Measurements from ENCODE around the gene ROGDI.

ROGDI gene

DNA sequence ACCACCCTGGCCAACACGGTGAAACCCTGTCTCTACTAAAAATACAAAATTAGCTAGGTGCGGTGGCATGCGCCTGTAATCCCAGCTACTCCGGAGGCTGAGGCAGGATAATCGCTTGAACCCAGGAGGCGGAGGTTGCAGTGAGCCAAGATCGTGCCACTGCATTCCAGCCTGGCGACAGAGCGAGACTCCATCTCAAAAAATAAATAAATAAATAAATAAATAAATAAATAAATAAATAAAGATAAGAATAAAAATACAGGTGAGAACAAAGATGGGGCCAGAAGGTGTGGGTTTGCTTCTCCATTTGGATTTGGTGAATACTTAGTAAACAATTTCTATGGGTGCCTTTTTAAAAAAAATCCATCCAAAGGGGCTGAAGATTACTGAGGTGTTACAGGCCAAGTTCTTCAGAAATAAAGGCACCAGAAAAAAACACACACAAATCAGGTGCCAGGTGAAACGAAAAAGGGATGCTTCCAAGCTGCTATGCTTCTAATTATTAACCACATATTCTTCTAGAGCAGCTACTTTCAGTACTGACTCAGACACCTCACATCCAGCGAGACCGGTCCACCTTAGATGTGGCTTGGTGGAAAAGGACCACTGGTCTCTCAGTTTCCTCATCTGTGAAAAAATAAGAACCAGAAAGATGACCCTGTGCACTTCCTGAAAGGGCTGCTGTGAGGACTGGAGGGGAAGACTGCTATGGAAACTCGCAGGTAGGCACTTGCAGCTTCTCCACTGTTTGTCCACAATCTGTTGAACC is 35.5 kb upstream of the ROGDI start:
- H2BK120ac ChIP-seq (ENCODE audit: insufficient read depth, low read length, poor library complexity), result no peak overlapping the region
- H2BK12ac ChIP-seq (ENCODE audit: low read length), result no peak overlapping the region
- WGBS (ENCODE audit: extremely low coverage, insufficient coverage, insufficient read length), result no CpG with 5 or more reads among the region's 13 CpGs
- H3K4me2 ChIP-seq (ENCODE audit: low read length), result no peak overlapping the region
- no peak overlapping the region for H3K14ac ChIP-seq (ENCODE audit: low read length)
- DNase-seq, result no peak
- H3K36me3 ChIP-seq (ENCODE audit: control insufficient read depth in 1 of 2, insufficient read depth in 2 of 2, low read length in 2 of 2), result peaks cover 46 to 59% of the 10 kb centered on the region in 2 experiments
- no peak overlapping the region for H3K9ac ChIP-seq (ENCODE audit: low read length)
- H3K23ac ChIP-seq (ENCODE audit: low read length), result no peak overlapping the region
- H4K12ac ChIP-seq (ENCODE audit: low read depth, low read length), result no peak overlapping the region
- no peaks in the 10 kb centered on the region for H3K79me1 ChIP-seq (ENCODE audit: low read length)
- no peak overlapping the region for H3K27ac ChIP-seq (ENCODE audit: low read depth, low read length)
- H3K4me1 ChIP-seq (ENCODE audit: control insufficient read depth in 1 of 2, insufficient read depth in 2 of 2, low read length in 2 of 2), result no peaks in the 10 kb centered on the region
- no peak overlapping the region for H2AK5ac ChIP-seq (ENCODE audit: low read length)
- H3K4me3 ChIP-seq (ENCODE audit: low read depth, low read length), result no peak overlapping the region
- H4K91ac ChIP-seq (ENCODE audit: low read depth, low read length), result no peak overlapping the region
- no peak overlapping the region for H2BK5ac ChIP-seq (ENCODE audit: low read depth, low read length, poor library complexity)
- no peak overlapping the region for H2AFZ ChIP-seq (ENCODE audit: insufficient read depth, low read length, poor library complexity)
- no peaks in the 10 kb centered on the region for H3K79me2 ChIP-seq (ENCODE audit: control insufficient read depth, insufficient read depth, low read length, poor library complexity)
- H4K8ac ChIP-seq (ENCODE audit: low read depth, low read length), result no peak overlapping the region
- H3K27me3 ChIP-seq (ENCODE audit: insufficient read depth, low read length), result no peaks in the 10 kb centered on the region
- no peak overlapping the region for H3K18ac ChIP-seq (ENCODE audit: low read length)
- no peaks in the 10 kb centered on the region for H3K9me3 ChIP-seq (ENCODE audit: insufficient read depth, low read depth, low read length)
- no peak overlapping the region for H3K4ac ChIP-seq (ENCODE audit: low read depth, low read length)

GRCh38 chr16:4836727-4837126 is 34.3 kb upstream of the ROGDI start:
- no peak for DNase-seq
- no CpG with 5 or more reads among the region's 2 CpGs for WGBS (ENCODE audit: extremely low coverage, insufficient coverage, insufficient read length)
- Histone ChIP-seq H4K8ac (ENCODE audit: low read depth, low read length) (no peak overlapping the region), H3K27ac (ENCODE audit: low read depth, low read length) (no peak overlapping the region), H3K4me3 (ENCODE audit: low read depth, low read length) (no peak overlapping the region), H3K36me3 (ENCODE audit: control insufficient read depth in 1 of 2, insufficient read depth in 2 of 2, low read length in 2 of 2) (peaks cover 39 to 60% of the 10 kb centered on the region in 2 experiments), H2BK5ac (ENCODE audit: low read depth, low read length, poor library complexity) (no peak overlapping the region), H3K9me3 (ENCODE audit: insufficient read depth, low read depth, low read length) (no peaks in the 10 kb centered on the region), H3K23ac (ENCODE audit: low read length) (no peak overlapping the region), H3K4me2 (ENCODE audit: low read length) (no peak overlapping the region), H2BK12ac (ENCODE audit: low read length) (no peak overlapping the region), H3K27me3 (ENCODE audit: insufficient read depth, low read length) (no peaks in the 10 kb centered on the region), H3K4ac (ENCODE audit: low read depth, low read length) (no peak overlapping the region), H3K18ac (ENCODE audit: low read length) (no peak overlapping the region), H2BK120ac (ENCODE audit: insufficient read depth, low read length, poor library complexity) (no peak overlapping the region), H3K79me1 (ENCODE audit: low read length) (no peaks in the 10 kb centered on the region), H2AK5ac (ENCODE audit: low read length) (no peak overlapping the region), H3K79me2 (ENCODE audit: control insufficient read depth, insufficient read depth, low read length, poor library complexity) (no peaks in the 10 kb centered on the region), H3K9ac (ENCODE audit: low read length) (no peak overlapping the region), H3K4me1 (ENCODE audit: control insufficient read depth in 1 of 2, insufficient read depth in 2 of 2, low read length in 2 of 2) (no peaks in the 10 kb centered on the region), H4K12ac (ENCODE audit: low read depth, low read length) (no peak overlapping the region), H2AFZ (ENCODE audit: insufficient read depth, low read length, poor library complexity) (no peak overlapping the region), H3K14ac (ENCODE audit: low read length) (no peak overlapping the region), H4K91ac (ENCODE audit: low read depth, low read length) (no peak overlapping the region)

- H4K8ac ChIP-seq (ENCODE audit: low read depth, low read length), result no peak overlapping the region
- H3K14ac ChIP-seq (ENCODE audit: low read length), result no peak overlapping the region
- no peak overlapping the region for H3K4me3 ChIP-seq (ENCODE audit: low read depth, low read length)
- peaks cover 4% of the 10 kb centered on the region in 2 experiments for H3K4me1 ChIP-seq (ENCODE audit: control insufficient read depth in 1 of 2, insufficient read depth in 2 of 2, low read length in 2 of 2)
- peaks cover 47 to 61% of the 10 kb centered on the region in 2 experiments for H3K36me3 ChIP-seq (ENCODE audit: control insufficient read depth in 1 of 2, insufficient read depth in 2 of 2, low read length in 2 of 2)
- no peaks in the 10 kb centered on the region for H3K27me3 ChIP-seq (ENCODE audit: insufficient read depth, low read length)
- H4K91ac ChIP-seq (ENCODE audit: low read depth, low read length), result no peak overlapping the region
- no peak overlapping the region for H2AFZ ChIP-seq (ENCODE audit: insufficient read depth, low read length, poor library complexity)
- H3K79me1 ChIP-seq (ENCODE audit: low read length), result no peaks in the 10 kb centered on the region
- H3K9ac ChIP-seq (ENCODE audit: low read length), result no peak overlapping the region
- H3K27ac ChIP-seq (ENCODE audit: low read depth, low read length), result no peak overlapping the region
- H3K4me2 ChIP-seq (ENCODE audit: low read length), result no peak overlapping the region
- DNase-seq, result no peak
- no peaks in the 10 kb centered on the region for H3K9me3 ChIP-seq (ENCODE audit: insufficient read depth, low read depth, low read length)
- H2BK120ac ChIP-seq (ENCODE audit: insufficient read depth, low read length, poor library complexity), result no peak overlapping the region
- H4K12ac ChIP-seq (ENCODE audit: low read depth, low read length), result no peak overlapping the region
- H2BK5ac ChIP-seq (ENCODE audit: low read depth, low read length, poor library complexity), result no peak overlapping the region
- H2AK5ac ChIP-seq (ENCODE audit: low read length), result no peak overlapping the region
- H3K4ac ChIP-seq (ENCODE audit: low read depth, low read length), result no peak overlapping the region
- no peak overlapping the region for H3K23ac ChIP-seq (ENCODE audit: low read length)
- no CpG with 5 or more reads among the region's 1 CpG for WGBS (ENCODE audit: extremely low coverage, insufficient coverage, insufficient read length)
- H3K79me2 ChIP-seq (ENCODE audit: control insufficient read depth, insufficient read depth, low read length, poor library complexity), result no peaks in the 10 kb centered on the region
- H3K18ac ChIP-seq (ENCODE audit: low read length), result no peak overlapping the region
- no peak overlapping the region for H2BK12ac ChIP-seq (ENCODE audit: low read length)
Measured at GRCh38 chr16:4833584-4833983, 31.2 kb upstream of the ROGDI start.

- H3K9ac ChIP-seq (ENCODE audit: low read length), result no peak overlapping the region
- no peaks in the 10 kb centered on the region for H3K79me1 ChIP-seq (ENCODE audit: low read length)
- peaks cover 4% of the 10 kb centered on the region in 2 experiments for H3K4me1 ChIP-seq (ENCODE audit: control insufficient read depth in 1 of 2, insufficient read depth in 2 of 2, low read length in 2 of 2)
- no peak overlapping the region for H4K12ac ChIP-seq (ENCODE audit: low read depth, low read length)
- WGBS (ENCODE audit: extremely low coverage, insufficient coverage, insufficient read length), result no CpG with 5 or more reads among the region's 6 CpGs
- H4K8ac ChIP-seq (ENCODE audit: low read depth, low read length), result no peak overlapping the region
- no peak for DNase-seq
- H3K4me2 ChIP-seq (ENCODE audit: low read length), result no peak overlapping the region
- no peak overlapping the region for H2BK12ac ChIP-seq (ENCODE audit: low read length)
- no peak overlapping the region for H3K23ac ChIP-seq (ENCODE audit: low read length)
- no peak overlapping the region for H3K4me3 ChIP-seq (ENCODE audit: low read depth, low read length)
- H3K79me2 ChIP-seq (ENCODE audit: control insufficient read depth, insufficient read depth, low read length, poor library complexity), result no peaks in the 10 kb centered on the region
- H2BK120ac ChIP-seq (ENCODE audit: insufficient read depth, low read length, poor library complexity), result no peak overlapping the region
- no peak overlapping the region for H3K4ac ChIP-seq (ENCODE audit: low read depth, low read length)
- no peak overlapping the region for H2AFZ ChIP-seq (ENCODE audit: insufficient read depth, low read length, poor library complexity)
- H2AK5ac ChIP-seq (ENCODE audit: low read length), result no peak overlapping the region
- H4K91ac ChIP-seq (ENCODE audit: low read depth, low read length), result no peak overlapping the region
- no peaks in the 10 kb centered on the region for H3K27me3 ChIP-seq (ENCODE audit: insufficient read depth, low read length)
- no peak overlapping the region for H2BK5ac ChIP-seq (ENCODE audit: low read depth, low read length, poor library complexity)
- H3K14ac ChIP-seq (ENCODE audit: low read length), result no peak overlapping the region
- peaks cover 43 to 62% of the 10 kb centered on the region in 2 experiments for H3K36me3 ChIP-seq (ENCODE audit: control insufficient read depth in 1 of 2, insufficient read depth in 2 of 2, low read length in 2 of 2)
- no peak overlapping the region for H3K27ac ChIP-seq (ENCODE audit: low read depth, low read length)
- no peaks in the 10 kb centered on the region for H3K9me3 ChIP-seq (ENCODE audit: insufficient read depth, low read depth, low read length)
- no peak overlapping the region for H3K18ac ChIP-seq (ENCODE audit: low read length)
Measured at GRCh38 chr16:4832698-4833343, 30.4 kb upstream of the ROGDI start.

All from trophoblast cell (in vitro differentiated cells and primary cell).